ENCODE data around the gene ME1. TPM values are rescaled to one million over a fixed set of nuclear protein-coding genes. Genes with fewer than 3 reads are reported as not detected.
"Not testable (repeated sequence)": the region's sequence is repeated elsewhere in the genome, so short reads cannot be mapped to it uniquely, and the experiment has no call there.

ME1 gene
- total RNA-seq, 1 donor = 1.3 TPM

- not testable (repeated sequence) for H3K27me3 ChIP-seq (ENCODE audit: insufficient read depth, low read length); H3K4me1 ChIP-seq (ENCODE audit: insufficient read depth, low read length); H3K9me3 ChIP-seq (ENCODE audit: low read depth, low read length); H3K4me3 ChIP-seq (ENCODE audit: low read length)
Observed at GRCh38 chr6:83450015-83450414, 19.2 kb upstream of the ME1 start.

GRCh38 chr6:83444086-83444699 lies 13.3 kb upstream of the ME1 start:
- not testable (repeated sequence) for H3K4me1 ChIP-seq (ENCODE audit: insufficient read depth, low read length); H3K9me3 ChIP-seq (ENCODE audit: low read depth, low read length); H3K27me3 ChIP-seq (ENCODE audit: insufficient read depth, low read length); H3K4me3 ChIP-seq (ENCODE audit: low read length)

DNA sequence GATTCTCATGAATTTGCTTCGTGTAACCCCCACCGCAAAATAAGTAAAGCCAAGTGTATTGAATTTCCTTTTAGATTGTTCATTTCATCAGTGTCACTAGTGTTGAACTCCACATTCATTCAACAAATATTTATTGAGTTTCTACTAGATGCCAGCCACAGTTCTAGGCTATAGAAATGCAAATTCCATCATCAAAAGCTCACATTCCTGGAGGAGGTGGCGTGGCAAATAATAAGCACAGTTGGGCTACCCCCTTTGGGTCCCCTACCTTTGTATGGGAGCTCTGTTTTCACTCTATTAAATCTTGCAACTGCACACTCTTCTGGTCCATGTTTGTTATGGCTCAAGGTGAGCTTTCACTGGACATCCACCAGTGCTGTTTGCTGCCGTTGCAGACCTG lies 12.7 kb upstream of the ME1 start:
- Histone ChIP-seq H3K9me3 (ENCODE audit: low read depth, low read length) (no peaks in the 10 kb centered on the region), H3K27me3 (ENCODE audit: insufficient read depth, low read length) (no peaks in the 10 kb centered on the region), H3K4me3 (ENCODE audit: low read length) (no peak overlapping the region), H3K4me1 (ENCODE audit: insufficient read depth, low read length) (peaks cover 6% of the 10 kb centered on the region)

DNA sequence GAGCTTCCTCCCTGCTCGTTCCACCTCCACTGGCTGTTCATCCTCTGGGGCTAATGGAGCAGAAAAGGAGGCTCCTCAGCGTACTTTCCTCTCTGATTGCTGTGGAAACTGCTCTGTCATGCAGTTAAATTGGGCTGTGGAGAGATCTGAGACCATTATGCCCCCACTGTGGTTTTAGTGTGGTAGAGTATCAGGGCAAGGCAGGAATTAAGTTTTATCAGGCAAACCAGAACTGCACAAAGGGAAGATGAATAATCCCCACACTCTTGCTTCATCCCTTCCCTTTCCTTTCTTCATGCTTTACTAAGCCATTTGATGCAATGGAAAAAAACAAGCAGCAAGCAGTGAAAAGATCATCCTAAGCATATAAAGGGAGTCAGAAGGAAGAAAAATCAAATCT lies 11.9 kb upstream of the ME1 start:
- Histone ChIP-seq H3K9me3 (ENCODE audit: low read depth, low read length) (no peaks in the 10 kb centered on the region), H3K4me3 (ENCODE audit: low read length) (no peak overlapping the region), H3K27me3 (ENCODE audit: insufficient read depth, low read length) (no peaks in the 10 kb centered on the region), H3K4me1 (ENCODE audit: insufficient read depth, low read length) (peaks cover 6% of the 10 kb centered on the region)

GRCh38 chr6:83439201-83439600 lies 8.3 kb upstream of the ME1 start:
- H3K4me3 ChIP-seq (ENCODE audit: low read length) = no peak overlapping the region
- no peaks in the 10 kb centered on the region for H3K9me3 ChIP-seq (ENCODE audit: low read depth, low read length)
- H3K4me1 ChIP-seq (ENCODE audit: insufficient read depth, low read length) = peaks cover 14% of the 10 kb centered on the region
- H3K27me3 ChIP-seq (ENCODE audit: insufficient read depth, low read length) = peaks cover 3% of the 10 kb centered on the region

DNA sequence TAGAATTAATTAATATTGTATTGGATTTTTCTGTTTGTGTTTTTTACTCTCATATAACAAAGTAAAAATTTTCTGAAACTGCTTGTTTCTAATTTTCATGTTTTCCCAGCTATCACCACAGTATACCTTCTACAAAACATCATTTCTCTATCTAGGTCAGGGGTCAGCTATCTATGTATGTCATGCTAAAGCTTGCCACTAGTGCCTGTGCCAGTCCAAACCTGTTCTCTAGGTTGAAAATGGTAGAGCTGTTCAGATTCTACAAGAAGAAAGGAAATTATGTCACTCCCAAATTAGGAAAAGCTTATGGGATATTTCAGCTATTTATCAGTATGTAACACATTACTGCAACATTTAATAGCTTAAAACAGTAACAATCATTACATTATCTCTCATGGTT lies 5.8 kb upstream of the ME1 start:
- peaks cover 5% of the 10 kb centered on the region for H3K27me3 ChIP-seq (ENCODE audit: insufficient read depth, low read length)
- H3K9me3 ChIP-seq (ENCODE audit: low read depth, low read length) = no peaks in the 10 kb centered on the region
- H3K4me3 ChIP-seq (ENCODE audit: low read length) = no peak overlapping the region
- H3K4me1 ChIP-seq (ENCODE audit: insufficient read depth, low read length) = peaks cover 11% of the 10 kb centered on the region

- Histone ChIP-seq H3K4me3 (ENCODE audit: low read length) (no peak overlapping the region), H3K9me3 (ENCODE audit: low read depth, low read length) (no peaks in the 10 kb centered on the region), H3K4me1 (ENCODE audit: insufficient read depth, low read length) (peaks cover 25% of the 10 kb centered on the region), H3K27me3 (ENCODE audit: insufficient read depth, low read length) (peaks cover 22% of the 10 kb centered on the region)
Observed at GRCh38 chr6:83433177-83433576, 2.3 kb upstream of the ME1 start.

- Histone ChIP-seq H3K4me1 (ENCODE audit: insufficient read depth, low read length) (peaks cover 25% of the 10 kb centered on the region), H3K27me3 (ENCODE audit: insufficient read depth, low read length) (peaks cover 22% of the 10 kb centered on the region)
Observed at GRCh38 chr6:83432636-83433035, 1.8 kb upstream of the ME1 start.

GRCh38 chr6:83431545-83432155 lies 799 bp upstream of the ME1 start:
- Histone ChIP-seq H3K9me3 (ENCODE audit: low read depth, low read length) (no peaks in the 10 kb centered on the region), H3K4me1 (ENCODE audit: insufficient read depth, low read length) (peaks cover 25% of the 10 kb centered on the region), H3K27me3 (ENCODE audit: insufficient read depth, low read length) (peaks cover 19% of the 10 kb centered on the region), H3K4me3 (ENCODE audit: low read length) (no peak overlapping the region)

More at GRCh38 chr6:83432636-83433035, 1.8 kb upstream of the ME1 start:
- Histone ChIP-seq H3K9me3 (ENCODE audit: low read depth, low read length) (no peaks in the 10 kb centered on the region), H3K4me3 (ENCODE audit: low read length) (no peak overlapping the region)

GRCh38 chr6:83429857-83430610 lies 817 bp downstream of the ME1 start:
- peaks cover 1% of the 10 kb centered on the region for H3K9me3 ChIP-seq (ENCODE audit: low read depth, low read length)
- H3K27me3 ChIP-seq (ENCODE audit: insufficient read depth, low read length) = peaks cover 19% of the 10 kb centered on the region
- H3K4me3 ChIP-seq (ENCODE audit: low read length) = peak overlapping the region; percentile 28
- H3K4me1 ChIP-seq (ENCODE audit: insufficient read depth, low read length) = peaks cover 24% of the 10 kb centered on the region

DNA sequence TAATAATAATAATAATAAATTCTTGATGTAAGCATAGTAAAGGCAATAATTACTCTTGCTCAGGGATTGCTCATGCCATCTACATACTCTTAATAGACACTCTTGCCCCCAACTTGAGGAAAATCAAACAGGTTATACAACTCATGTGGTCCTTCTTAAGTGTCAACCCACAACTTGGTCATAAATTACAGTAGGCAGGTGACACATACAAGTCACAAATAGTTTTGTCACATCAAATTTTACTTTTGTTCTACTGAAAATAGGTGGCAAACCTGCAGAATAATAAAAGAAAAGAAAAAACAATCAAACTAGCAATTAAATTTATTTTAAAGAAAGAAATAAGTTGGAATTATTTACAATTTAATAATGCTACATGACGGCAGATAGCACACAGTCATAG lies 1.6 kb downstream of the ME1 start:
- Histone ChIP-seq H3K4me3 (ENCODE audit: low read length) (no peak overlapping the region), H3K9me3 (ENCODE audit: low read depth, low read length) (peaks cover 9% of the 10 kb centered on the region), H3K4me1 (ENCODE audit: insufficient read depth, low read length) (peaks cover 17% of the 10 kb centered on the region), H3K27me3 (ENCODE audit: insufficient read depth, low read length) (peaks cover 19% of the 10 kb centered on the region)

DNA sequence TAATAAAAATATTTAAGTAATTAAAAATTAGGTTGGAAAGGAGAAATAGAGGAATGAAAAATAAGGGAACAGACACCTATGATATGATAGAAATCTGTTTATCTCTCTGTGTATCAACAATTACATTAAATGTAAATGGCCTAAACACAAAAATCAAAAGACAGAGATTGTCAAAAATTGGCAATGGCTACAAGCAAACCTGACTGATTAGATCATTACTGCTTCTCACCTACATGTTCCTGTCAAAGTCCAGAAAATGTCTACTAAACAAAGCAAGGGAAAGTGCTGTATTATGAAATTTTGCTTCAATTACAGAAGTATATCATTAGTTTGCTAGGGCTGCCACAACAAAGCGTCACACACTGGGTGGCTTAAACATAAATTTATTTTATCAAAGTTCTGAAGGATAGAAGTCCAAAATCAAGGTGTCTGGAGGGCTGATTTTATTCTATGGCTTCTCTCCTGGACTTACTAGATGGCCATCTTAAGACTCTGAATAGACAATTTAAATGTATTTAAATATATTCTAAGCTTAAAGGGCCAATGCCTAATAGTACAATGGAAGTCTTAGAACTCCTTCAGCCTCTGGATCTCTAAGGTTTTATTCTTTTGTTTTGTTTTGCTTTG lies 6.3 kb downstream of the ME1 start:
- H3K9me3 ChIP-seq (ENCODE audit: low read depth, low read length) = peaks cover 10% of the 10 kb centered on the region
- H3K4me1 ChIP-seq (ENCODE audit: insufficient read depth, low read length) = no peaks in the 10 kb centered on the region
- H3K4me3 ChIP-seq (ENCODE audit: low read length) = no peak overlapping the region
- peaks cover 3% of the 10 kb centered on the region for H3K27me3 ChIP-seq (ENCODE audit: insufficient read depth, low read length)

DNA sequence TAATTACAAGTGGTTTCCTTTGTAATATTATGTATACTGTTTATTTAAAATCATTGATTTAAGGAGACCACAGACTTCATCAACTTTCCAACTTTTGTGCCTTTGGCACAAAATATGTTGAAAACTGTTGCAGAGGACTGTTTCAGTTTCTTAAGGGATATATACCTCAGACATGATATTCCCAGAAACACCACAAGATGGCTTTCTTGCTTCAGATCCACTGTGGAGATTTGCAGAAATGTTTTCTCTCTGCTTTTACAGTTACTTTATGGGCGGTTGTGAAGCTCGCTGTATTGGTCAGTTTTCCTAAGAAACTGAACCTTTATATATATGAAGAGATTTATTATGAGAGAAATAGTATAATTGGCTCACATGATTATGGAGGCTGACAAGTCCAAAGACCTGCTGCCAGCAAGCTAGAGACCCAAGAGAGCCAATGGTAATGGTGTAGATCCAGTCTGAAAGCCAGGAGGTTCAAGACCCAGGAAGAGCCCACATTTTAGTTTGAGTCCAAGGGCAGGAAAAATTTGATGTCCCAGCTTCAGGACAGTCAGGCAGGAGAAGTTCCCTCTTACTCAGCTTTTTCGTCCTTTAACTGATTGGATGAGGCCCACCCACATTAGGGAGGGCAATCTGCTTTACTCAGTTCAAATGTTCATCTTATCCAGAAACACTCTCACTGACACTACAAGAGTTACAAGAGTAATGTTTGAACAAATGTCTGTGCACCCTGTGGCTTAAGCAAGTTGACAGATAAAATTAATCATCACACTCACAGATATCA lies 12.8 kb downstream of the ME1 start:
- Histone ChIP-seq H3K9me3 (ENCODE audit: low read depth, low read length) (no peaks in the 10 kb centered on the region), H3K27me3 (ENCODE audit: insufficient read depth, low read length) (no peaks in the 10 kb centered on the region), H3K4me3 (ENCODE audit: low read length) (no peak overlapping the region), H3K4me1 (ENCODE audit: insufficient read depth, low read length) (no peaks in the 10 kb centered on the region)

DNA sequence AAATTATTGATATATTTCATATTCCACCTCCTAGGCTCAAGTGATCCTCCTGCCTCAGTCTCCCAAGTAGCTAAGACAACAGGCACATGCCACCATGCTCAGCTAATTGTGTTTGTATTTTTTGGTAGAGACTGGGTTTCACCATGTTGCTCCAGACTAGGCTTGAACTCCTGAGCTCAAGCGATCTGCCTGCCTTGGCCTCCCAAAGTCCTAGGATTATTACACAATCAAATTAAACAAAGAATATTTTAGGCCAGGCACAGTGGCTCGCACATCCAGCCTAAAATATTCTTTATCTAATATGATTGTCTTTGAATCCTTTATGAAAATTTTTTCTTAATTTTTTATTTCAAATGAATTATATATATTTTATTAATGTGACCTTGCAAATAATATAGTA lies 17.8 kb downstream of the ME1 start:
- H3K27me3 ChIP-seq (ENCODE audit: insufficient read depth, low read length) = no peaks in the 10 kb centered on the region

DNA sequence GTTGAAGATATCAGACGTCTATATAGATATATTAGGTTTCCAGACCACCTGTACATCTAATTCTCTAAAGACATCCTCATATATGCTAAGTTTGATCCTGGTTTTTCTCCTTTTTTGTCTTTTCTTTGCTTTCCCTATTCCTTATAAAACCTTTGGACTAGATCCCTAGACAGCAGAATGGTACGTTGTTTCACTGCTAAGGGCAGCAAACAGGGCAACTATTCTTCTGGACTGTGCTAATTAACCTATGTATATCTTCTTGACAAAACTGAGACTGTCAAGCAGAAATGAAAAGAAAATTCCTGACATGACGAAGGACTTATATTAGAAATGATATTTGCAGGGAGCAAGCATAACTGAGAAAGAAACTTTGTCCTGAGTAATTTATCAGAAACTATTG lies 19.1 kb downstream of the ME1 start:
- Histone ChIP-seq H3K4me3 (ENCODE audit: low read length) (no peak overlapping the region), H3K9me3 (ENCODE audit: low read depth, low read length) (no peaks in the 10 kb centered on the region), H3K27me3 (ENCODE audit: insufficient read depth, low read length) (no peaks in the 10 kb centered on the region), H3K4me1 (ENCODE audit: insufficient read depth, low read length) (no peaks in the 10 kb centered on the region)

More for the DNA sequence above, 17.8 kb downstream of the ME1 start:
- H3K9me3 ChIP-seq (ENCODE audit: low read depth, low read length) = no peaks in the 10 kb centered on the region
- no peak overlapping the region for H3K4me3 ChIP-seq (ENCODE audit: low read length)
- H3K4me1 ChIP-seq (ENCODE audit: insufficient read depth, low read length) = no peaks in the 10 kb centered on the region

Measured in mononuclear cell (primary cell).